Vagina (tissue), 2 donors: ENCODE data around the gene CGNL1. TPM values are rescaled to one million over a fixed set of nuclear protein-coding genes. Genes with fewer than 3 reads are reported as not detected.

Experiments
- DNase-seq, 2 donors: peaks; one replicate each; pipeline ENCODE4 v3.0.0-alpha.2; 2017; ENCODE audit errors: extremely low spot score in 2 of 2
- H3K27ac ChIP-seq: fragments of 200-600 bp; sonication (generic); one replicate; pipeline ENCODE4 v1.5.1; 2019
- H3K27me3 ChIP-seq: fragments of 200-600 bp; sonication (generic); one replicate; pipeline ENCODE4 v1.5.1; 2019
- H3K36me3 ChIP-seq, 2 donors: fragments of 200-600 bp; sonication (generic); one replicate each; pipeline ENCODE4 v1.5.1; 2017 to 2019
- H3K4me1 ChIP-seq: fragments of 200-600 bp; sonication (generic); one replicate; pipeline ENCODE4 v1.5.1; 2019
- H3K4me3 ChIP-seq, 2 donors: fragments of 200-600 bp; sonication (generic); 1 replicate in 1 of 2; 2 replicates in 1 of 2; pipeline ENCODE4 v1.5.1; 2016 to 2019
- H3K9me3 ChIP-seq: fragments of 200-600 bp; sonication (generic); one replicate; pipeline ENCODE4 v1.5.1; 2019
- CTCF ChIP-seq, 3 experiments: fragments of 450-650 bp in 2 of 3; fragments of 200-600 bp in 1 of 3; sonication (generic) in 1 of 3; IDR thresholded peaks; one replicate each; pipeline ENCODE4 v1.5.1; 2017 to 2019; ENCODE audit warnings: antibody characterized with exemption in 3 of 3, mild to moderate bottlenecking in 2 of 3, moderate library complexity in 2 of 3
- POLR2A ChIP-seq, 2 donors: fragments of 450-650 bp; IDR thresholded peaks; one replicate each; pipeline ENCODE4 v1.6.1; 2017; ENCODE audit warnings: antibody characterized with exemption in 2 of 2, mild to moderate bottlenecking in 2 of 2, moderate library complexity in 2 of 2
- POLR2AphosphoS5 ChIP-seq, 2 donors: sonication (generic); formaldehyde crosslinking; IDR thresholded peaks; one replicate each; pipeline ENCODE4 v1.9.0; 2017; ENCODE audit warnings: antibody characterized with exemption in 2 of 2, mild to moderate bottlenecking in 2 of 2, low read depth in 1 of 2; ENCODE audit not compliant: insufficient read depth in 1 of 2
- intact Hi-C: fragments of 100-400 bp; cut with DNase I; formaldehyde crosslinking; loops from one replicate; pipeline ENCODE4 v1.15.1; 2023
- total RNA-seq: library from RNA; depleted of rRNA; stranded (reverse); fragments of >200 nt; gene quantifications from one replicate; pipeline ENCODE4 v1.2.3, GENCODE V29; 2016

CGNL1 gene
- total RNA-seq, 1 donor from 2014 or later, result 38.3 TPM

GRCh38 chr15:57352535-57353316 lies 23.6 kb upstream of the CGNL1 start:
- no peaks in the 10 kb centered on the region for H3K4me1 ChIP-seq
- DNase-seq, result no peak
- H3K4me3 ChIP-seq, result no peak overlapping the region
- H3K9me3 ChIP-seq, result no peaks in the 10 kb centered on the region
- no peak for TF ChIP-seq POLR2A (IDR thresholded peaks at IDR 0.05)
- no peak for TF ChIP-seq POLR2AphosphoS5 (IDR thresholded peaks at IDR 0.05; ENCODE audit: insufficient read depth in 1 of 2, low read depth in 1 of 2)
- no peak for TF ChIP-seq CTCF (IDR thresholded peaks at IDR 0.05)
- no peaks in the 10 kb centered on the region for H3K27me3 ChIP-seq
- H3K36me3 ChIP-seq, result no peaks in the 10 kb centered on the region
- no peak overlapping the region for H3K27ac ChIP-seq
- intact Hi-C loops, result no loop called here

- Histone ChIP-seq H3K9me3 (no peaks in the 10 kb centered on the region), H3K27me3 (no peaks in the 10 kb centered on the region), H3K27ac (no peak overlapping the region), H3K4me1 (no peaks in the 10 kb centered on the region), H3K36me3 (no peaks in the 10 kb centered on the region), H3K4me3 (no peak overlapping the region)
- DNase-seq, result no peak
- intact Hi-C loops, result no loop called here
- no peak for TF ChIP-seq CTCF (IDR thresholded peaks at IDR 0.05)
These were observed 22.9 kb upstream of the CGNL1 start for GRCh38 chr15:57353317-57353804.

GRCh38 chr15:57354436-57355123 lies 21.7 kb upstream of the CGNL1 start:
- no peak overlapping the region for H3K27ac ChIP-seq
- TF ChIP-seq POLR2A (IDR thresholded peaks at IDR 0.05) (no peak), POLR2AphosphoS5 (IDR thresholded peaks at IDR 0.05; ENCODE audit: insufficient read depth in 1 of 2, low read depth in 1 of 2) (no peak), CTCF (IDR thresholded peaks at IDR 0.05) (no peak)
- no peaks in the 10 kb centered on the region for H3K4me1 ChIP-seq
- H3K9me3 ChIP-seq, result no peaks in the 10 kb centered on the region
- intact Hi-C loops, result no loop called here
- no peaks in the 10 kb centered on the region for H3K27me3 ChIP-seq
- no peaks in the 10 kb centered on the region for H3K36me3 ChIP-seq
- DNase-seq, result no peak
- no peak overlapping the region for H3K4me3 ChIP-seq

- Histone ChIP-seq H3K9me3 (no peaks in the 10 kb centered on the region), H3K4me3 (no peak overlapping the region), H3K27me3 (no peaks in the 10 kb centered on the region), H3K36me3 (no peaks in the 10 kb centered on the region), H3K4me1 (no peaks in the 10 kb centered on the region), H3K27ac (no peak overlapping the region)
- intact Hi-C loops, result no loop called here
- TF ChIP-seq POLR2A (IDR thresholded peaks at IDR 0.05) (no peak), POLR2AphosphoS5 (IDR thresholded peaks at IDR 0.05; ENCODE audit: insufficient read depth in 1 of 2, low read depth in 1 of 2) (no peak), CTCF (IDR thresholded peaks at IDR 0.05) (no peak)
- no peak for DNase-seq
These were observed 21.0 kb upstream of the CGNL1 start for GRCh38 chr15:57355259-57355658.

- intact Hi-C loops, result no loop called here
- Histone ChIP-seq H3K9me3 (no peaks in the 10 kb centered on the region), H3K27me3 (no peaks in the 10 kb centered on the region), H3K36me3 (no peaks in the 10 kb centered on the region), H3K4me1 (no peaks in the 10 kb centered on the region), H3K4me3 (no peak overlapping the region), H3K27ac (no peak overlapping the region)
- DNase-seq, result no peak
- TF ChIP-seq POLR2A (IDR thresholded peaks at IDR 0.05), result no peak
- TF ChIP-seq POLR2AphosphoS5 (IDR thresholded peaks at IDR 0.05; ENCODE audit: insufficient read depth in 1 of 2, low read depth in 1 of 2), result no peak
- no peak for TF ChIP-seq CTCF (IDR thresholded peaks at IDR 0.05)
These were observed 20.1 kb upstream of the CGNL1 start for GRCh38 chr15:57356178-57356577.
